Keratinocyte (primary cell): ENCODE results near the gene CLEC18C. TPM values are rescaled to one million over a fixed set of nuclear protein-coding genes. Genes with fewer than 3 reads are reported as not detected.
"Not testable (repeated sequence)": the region's sequence is repeated elsewhere in the genome, so short reads cannot be mapped to it uniquely, and the experiment has no call there.

Experiments
- DNase-seq: peaks from one replicate; pipeline ENCODE4 v3.0.0-alpha.2; 2011; ENCODE audit warnings: low read depth, missing footprints, low spot score
- FAIRE-seq: peaks from 2 replicates; lab custom pipeline; 2011; peaks lifted over from hg19 to GRCh38; lab: Jason Lieb, UNC
- H2AFZ ChIP-seq: 2 replicates; pipeline ENCODE4 v1.6.0; 2012; ENCODE audit warnings: low read length, control low read depth, inconsistent platforms; ENCODE audit not compliant: control insufficient read depth
- H3K27ac ChIP-seq: 2 replicates; pipeline ENCODE4 v1.5.1; 2011; ENCODE audit warnings: low read length; ENCODE audit not compliant: control insufficient read depth, insufficient read depth
- H3K27me3 ChIP-seq: 3 replicates; pipeline ENCODE4 v1.6.0; 2011; ENCODE audit warnings: low read length; ENCODE audit not compliant: control insufficient read depth, insufficient read depth; ENCODE audit errors: extremely low read depth
- H3K36me3 ChIP-seq, 2 experiments: 2 replicates in 1 of 2; 3 replicates in 1 of 2; pipeline ENCODE4 v1.5.1; 2011; ENCODE audit warnings: low read length in 2 of 2, mild to moderate bottlenecking in 1 of 2; ENCODE audit not compliant: control insufficient read depth in 2 of 2, insufficient read depth in 2 of 2; ENCODE audit errors: extremely low read depth in 1 of 2
- H3K4me1 ChIP-seq: 3 replicates; pipeline ENCODE4 v1.5.1; 2011; ENCODE audit warnings: low read length; ENCODE audit not compliant: control insufficient read depth, insufficient read depth; ENCODE audit errors: extremely low read depth
- H3K4me2 ChIP-seq: 3 replicates; pipeline ENCODE4 v1.6.0; 2011; ENCODE audit warnings: low read depth, low read length; ENCODE audit not compliant: control insufficient read depth, insufficient read depth; ENCODE audit errors: extremely low read depth
- H3K4me3 ChIP-seq, 3 experiments: fragments of 200-600 bp in 1 of 3; sonication (generic) in 1 of 3; 2 replicates in 2 of 3; 3 replicates in 1 of 3; pipeline ENCODE4 v1.5.1; 2011 to 2016; ENCODE audit warnings: low read length in 3 of 3, mild to moderate bottlenecking in 3 of 3, control low read depth in 2 of 3, inconsistent platforms in 1 of 3, low read depth in 1 of 3, mixed read lengths in 1 of 3, mixed run types in 1 of 3, moderate library complexity in 1 of 3; ENCODE audit not compliant: control insufficient read depth in 2 of 3, insufficient read depth in 2 of 3; ENCODE audit errors: extremely low read depth in 1 of 3
- H3K79me2 ChIP-seq: 2 replicates; pipeline ENCODE4 v1.6.0; 2012; ENCODE audit warnings: low read length; ENCODE audit not compliant: control insufficient read depth, insufficient read depth
- H3K9ac ChIP-seq: 3 replicates; pipeline ENCODE4 v1.6.0; 2011; ENCODE audit warnings: low read length; ENCODE audit not compliant: control insufficient read depth, insufficient read depth; ENCODE audit errors: extremely low read depth
- H3K9me1 ChIP-seq: 3 replicates; pipeline ENCODE4 v1.6.0; 2011; ENCODE audit warnings: low read length; ENCODE audit not compliant: control insufficient read depth, insufficient read depth; ENCODE audit errors: extremely low read depth
- H3K9me3 ChIP-seq: 2 replicates; pipeline ENCODE4 v1.5.1; 2012; ENCODE audit warnings: low read depth, low read length; ENCODE audit not compliant: control insufficient read depth
- H4K20me1 ChIP-seq: 3 replicates; pipeline ENCODE4 v1.6.0; 2011; ENCODE audit warnings: low read length; ENCODE audit not compliant: control insufficient read depth, insufficient read depth; ENCODE audit errors: extremely low read depth
- dilution Hi-C: fragments of 300-500 bp; cut with MboI; formaldehyde crosslinking; loops from one replicate; pipeline ENCODE4 v1.7.0; 2020; ENCODE audit warnings: low sequenced_read_pairs; ENCODE audit not compliant: extremely low pct_ligation_motif_present
- polyA plus RNA-seq, 5 experiments: library from polyadenylated mRNA; depleted of rRNA in 3 of 5; stranded (reverse) in 3 of 5; stranded (forward) in 1 of 5; unstranded in 1 of 5; fragments of >200 nt; gene quantifications; 1 replicate in 1 of 5; 2 replicates in 3 of 5; 3 replicates in 1 of 5; pipeline versions ENCODE4 v1.2.1 to v1.2.3, GENCODE V29; 2011 to 2012; ENCODE audit warnings: missing spikeins in 2 of 5, low read depth in 1 of 5, low replicate concordance in 1 of 5

Gene CLEC18C
- polyA plus RNA-seq, 1 donor (not counting 4 experiments of a cell fraction or from before 2014, with no cell fraction given): not detected

DNA sequence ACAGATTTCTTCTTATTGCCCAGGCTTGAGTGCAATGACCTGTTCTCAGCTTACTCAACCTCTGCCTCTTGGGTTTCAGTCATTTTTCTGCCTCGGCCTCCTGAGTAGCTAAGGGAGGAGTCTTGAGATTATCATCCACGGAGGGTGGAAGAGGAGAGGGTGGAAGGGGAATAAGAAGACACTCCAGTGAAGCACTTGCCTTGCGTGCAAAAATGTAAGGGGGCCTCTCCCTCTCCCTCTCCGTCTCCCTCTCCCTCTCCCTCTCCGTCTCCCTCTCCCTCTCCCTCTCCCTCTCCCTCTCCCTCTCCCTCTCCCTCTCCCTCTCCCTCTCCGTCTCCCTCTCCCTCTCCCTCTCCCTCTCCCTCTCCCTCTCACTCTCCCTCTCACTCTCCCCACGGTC, 29.9 kb downstream of the CLEC18C start:
- H3K79me2 ChIP-seq, H3K4me2 ChIP-seq, H3K36me3 ChIP-seq, dilution Hi-C loops, H3K9ac ChIP-seq, H3K4me1 ChIP-seq, FAIRE-seq, H3K4me3 ChIP-seq, H3K27ac ChIP-seq, H2AFZ ChIP-seq, DNase-seq, H3K9me3 ChIP-seq, H3K9me1 ChIP-seq, H3K27me3 ChIP-seq, H4K20me1 ChIP-seq: not testable (repeated sequence)

GRCh38 chr16:70204010-70204409, 30.4 kb downstream of the CLEC18C start:
- dilution Hi-C loops, FAIRE-seq, H4K20me1 ChIP-seq, H3K9me3 ChIP-seq, H3K4me2 ChIP-seq, H3K36me3 ChIP-seq, DNase-seq, H3K9ac ChIP-seq, H3K79me2 ChIP-seq, H2AFZ ChIP-seq, H3K4me1 ChIP-seq, H3K9me1 ChIP-seq, H3K27me3 ChIP-seq, H3K27ac ChIP-seq, H3K4me3 ChIP-seq: not testable (repeated sequence)

DNA sequence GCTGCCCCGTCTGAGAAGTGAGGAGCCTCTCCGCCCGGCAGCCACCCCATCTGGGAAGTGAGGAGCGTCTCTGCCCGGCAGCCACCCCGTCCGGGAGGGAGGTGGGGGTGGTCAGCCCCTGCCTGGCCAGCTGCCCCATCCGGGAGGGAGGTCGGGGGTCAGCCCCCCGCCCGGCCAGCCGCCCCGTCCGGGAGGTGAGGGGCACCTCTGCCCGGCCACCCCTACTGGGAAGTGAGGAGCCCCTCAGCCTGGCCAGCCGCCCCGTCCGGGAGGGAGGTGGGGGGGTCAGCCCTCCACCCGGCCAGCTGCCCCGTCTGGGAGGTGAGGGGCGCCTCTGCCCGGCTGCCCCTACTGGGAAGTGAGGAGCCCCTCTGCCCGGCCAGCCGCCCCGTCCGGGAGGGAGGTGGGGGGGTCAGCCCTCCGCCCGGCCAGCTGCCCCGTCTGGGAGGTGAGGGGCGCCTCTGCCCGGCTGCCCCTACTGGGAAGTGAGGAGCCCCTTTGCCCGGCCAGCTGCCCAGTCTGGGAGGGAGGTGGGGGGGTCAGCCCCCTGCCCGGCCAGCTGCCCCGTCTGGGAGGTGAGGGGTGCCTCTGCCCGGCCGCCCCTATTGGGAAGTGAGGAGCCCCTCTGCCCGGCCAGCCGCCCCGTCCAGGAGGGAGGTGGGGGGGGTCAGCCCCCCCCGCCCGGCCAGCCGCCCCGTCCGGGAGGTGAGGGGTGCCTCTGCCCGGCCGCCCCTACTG, 31.2 kb downstream of the CLEC18C start:
- H3K9ac ChIP-seq, H4K20me1 ChIP-seq, H3K4me1 ChIP-seq, H3K27me3 ChIP-seq, H3K79me2 ChIP-seq, H3K4me2 ChIP-seq, H3K4me3 ChIP-seq, FAIRE-seq, H3K36me3 ChIP-seq, H2AFZ ChIP-seq, H3K9me3 ChIP-seq, DNase-seq, dilution Hi-C loops, H3K27ac ChIP-seq, H3K9me1 ChIP-seq: not testable (repeated sequence)

- H3K36me3 ChIP-seq, H3K79me2 ChIP-seq, H3K4me1 ChIP-seq, H3K4me2 ChIP-seq, H3K9ac ChIP-seq, H3K4me3 ChIP-seq, H3K27me3 ChIP-seq, dilution Hi-C loops, H3K9me1 ChIP-seq, FAIRE-seq, H2AFZ ChIP-seq, H4K20me1 ChIP-seq, H3K9me3 ChIP-seq, H3K27ac ChIP-seq, DNase-seq: not testable (repeated sequence)
These were observed 32.8 kb downstream of the CLEC18C start for GRCh38 chr16:70206382-70206781.

DNA sequence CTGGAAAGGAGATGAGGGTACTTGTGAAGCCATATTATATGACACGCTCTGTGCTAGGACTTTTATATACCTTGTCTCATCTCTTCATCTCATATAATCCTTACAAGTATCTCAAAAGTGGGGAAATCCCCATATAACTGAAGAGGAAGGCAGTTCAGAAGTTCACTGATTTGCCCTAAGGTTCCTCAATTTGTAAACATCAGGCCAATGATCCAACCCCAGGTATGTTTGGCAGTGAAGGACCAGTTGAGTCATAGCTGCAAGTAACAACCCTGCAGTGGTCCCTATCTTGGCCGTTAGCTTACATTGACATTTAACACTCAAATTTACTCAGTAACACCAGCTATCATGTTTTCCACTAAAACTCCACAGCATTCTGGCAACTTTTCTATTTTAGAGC, 45.0 kb downstream of the CLEC18C start:
- H2AFZ ChIP-seq, H3K4me3 ChIP-seq, H3K79me2 ChIP-seq, H3K4me1 ChIP-seq, H4K20me1 ChIP-seq, dilution Hi-C loops, H3K36me3 ChIP-seq, FAIRE-seq, H3K27ac ChIP-seq, H3K4me2 ChIP-seq, H3K27me3 ChIP-seq, H3K9me1 ChIP-seq, DNase-seq, H3K9ac ChIP-seq, H3K9me3 ChIP-seq: not testable (repeated sequence)
